Adrenal gland (tissue), 5 donors: Measurements from ENCODE around the gene STK32C.

Source experiments
- CTCF ChIP-seq, 6 experiments: fragments of 450-650 bp in 4 of 6; fragments of 200-600 bp in 2 of 6; sonication (generic) in 1 of 6; IDR thresholded peaks; 1 replicate in 5 of 6; 2 replicates in 1 of 6; pipeline versions ENCODE4 v1.5.1 to v1.8.0; 2016 to 2021; ENCODE audit warnings: antibody characterized with exemption in 6 of 6, mild to moderate bottlenecking in 2 of 6, moderate library complexity in 1 of 6
- POLR2A ChIP-seq, 2 donors: fragments of 450-650 bp; IDR thresholded peaks; one replicate each; pipeline ENCODE4 v1.6.1; 2017; ENCODE audit warnings: antibody characterized with exemption in 2 of 2, mild to moderate bottlenecking in 2 of 2, moderate library complexity in 1 of 2
- donor health status: DM: no; HTN: no; CAD: no.

GRCh38 chr10:132206806-132207535 is 100.8 kb downstream of the STK32C start:
- TF ChIP-seq CTCF (IDR thresholded peaks at IDR 0.05) = no peak
- TF ChIP-seq POLR2A (IDR thresholded peaks at IDR 0.05) = no peak
